Brain microvascular endothelial cell (primary cell): ENCODE results near the gene LAMP2.

ENCODE experiments used
- DNase-seq: peaks from one replicate; pipeline ENCODE4 v3.0.0-alpha.2; 2020
- H3K27ac ChIP-seq: fragments of 250-450 bp; sonication (Bioruptor Pico); 2 replicates; pipeline ENCODE4 v1.5.1; 2020; ENCODE audit warnings: mild to moderate bottlenecking, moderate library complexity
- H3K27me3 ChIP-seq: fragments of 250-450 bp; sonication (Bioruptor Pico); replicated peaks from 2 replicates; pipeline ENCODE4 v1.5.1; 2020; ENCODE audit warnings: mild to moderate bottlenecking
- H3K36me3 ChIP-seq: fragments of 250-450 bp; sonication (Bioruptor Pico); replicated peaks from 2 replicates; pipeline ENCODE4 v1.5.1; 2020; ENCODE audit warnings: mild to moderate bottlenecking
- H3K4me3 ChIP-seq: 2 replicates; pipeline ENCODE4 v1.5.1; 2011; ENCODE audit warnings: low read depth, mild to moderate bottlenecking, control low read depth, low read length, moderate library complexity
- in situ Hi-C: cut with HindIII; loops from 2 replicates; pipeline ENCODE4 v1.10.0; 2017; ENCODE audit warnings: low sequenced_read_pairs, low pct_ligation_motif_present
- TF ChIP-seq, protein P1 (sequence below): IDR thresholded peaks from 2 replicates; pipeline ENCODE4 v1.5.1; 2011; ENCODE audit warnings: low read depth, mild to moderate bottlenecking, moderate library complexity, low read length, control low read depth, inconsistent platforms; ENCODE audit errors: missing control alignments

LAMP2 gene

DNA sequence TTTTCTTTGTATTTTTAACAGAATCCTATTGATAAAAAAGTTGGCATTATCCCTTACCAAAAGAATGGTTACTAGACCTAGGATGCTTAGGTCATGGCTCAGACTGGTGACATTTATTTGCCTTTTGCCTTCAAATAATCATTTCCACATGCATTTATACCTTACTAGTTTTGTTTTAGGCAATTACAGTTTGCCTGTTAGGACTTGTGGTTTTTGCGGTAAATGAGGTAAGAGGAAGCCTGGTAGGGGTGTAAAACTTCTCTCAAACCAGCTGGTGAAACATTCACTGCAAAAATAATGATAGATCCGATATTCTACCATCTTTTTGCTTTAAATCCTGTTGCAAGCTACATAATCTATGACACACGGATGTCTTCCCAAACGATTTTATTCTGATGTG, 12.1 kb downstream of the LAMP2 start:
- TF ChIP-seq, protein P1, sequence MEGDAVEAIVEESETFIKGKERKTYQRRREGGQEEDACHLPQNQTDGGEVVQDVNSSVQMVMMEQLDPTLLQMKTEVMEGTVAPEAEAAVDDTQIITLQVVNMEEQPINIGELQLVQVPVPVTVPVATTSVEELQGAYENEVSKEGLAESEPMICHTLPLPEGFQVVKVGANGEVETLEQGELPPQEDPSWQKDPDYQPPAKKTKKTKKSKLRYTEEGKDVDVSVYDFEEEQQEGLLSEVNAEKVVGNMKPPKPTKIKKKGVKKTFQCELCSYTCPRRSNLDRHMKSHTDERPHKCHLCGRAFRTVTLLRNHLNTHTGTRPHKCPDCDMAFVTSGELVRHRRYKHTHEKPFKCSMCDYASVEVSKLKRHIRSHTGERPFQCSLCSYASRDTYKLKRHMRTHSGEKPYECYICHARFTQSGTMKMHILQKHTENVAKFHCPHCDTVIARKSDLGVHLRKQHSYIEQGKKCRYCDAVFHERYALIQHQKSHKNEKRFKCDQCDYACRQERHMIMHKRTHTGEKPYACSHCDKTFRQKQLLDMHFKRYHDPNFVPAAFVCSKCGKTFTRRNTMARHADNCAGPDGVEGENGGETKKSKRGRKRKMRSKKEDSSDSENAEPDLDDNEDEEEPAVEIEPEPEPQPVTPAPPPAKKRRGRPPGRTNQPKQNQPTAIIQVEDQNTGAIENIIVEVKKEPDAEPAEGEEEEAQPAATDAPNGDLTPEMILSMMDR: no peak
- in situ Hi-C loops: no loop called here
- no peak for DNase-seq
- Histone ChIP-seq H3K4me3 (no peak overlapping the region), H3K27ac (no peak overlapping the region), H3K36me3 (no peaks in the 10 kb centered on the region), H3K27me3 (no peaks in the 10 kb centered on the region)

DNA sequence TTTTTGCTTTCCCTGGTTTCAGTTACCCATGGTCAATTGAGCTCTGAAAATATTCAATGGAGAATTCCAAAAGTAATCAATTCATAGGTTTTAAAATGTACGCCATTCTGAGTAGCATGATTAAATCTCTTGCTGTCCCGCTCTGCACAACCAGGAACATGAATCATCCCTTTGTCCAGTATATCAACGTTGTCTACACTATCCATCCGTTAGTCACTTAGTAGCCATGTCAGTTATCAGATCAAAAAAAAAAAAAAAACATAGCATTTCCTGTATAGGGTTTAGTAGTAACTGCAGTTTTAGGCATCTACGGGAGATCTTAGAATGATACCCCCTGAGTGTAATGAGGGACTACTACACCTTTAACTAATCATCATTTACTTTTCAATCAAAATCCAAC, 15.1 kb downstream of the LAMP2 start:
- no peak overlapping the region for H3K4me3 ChIP-seq
- H3K36me3 ChIP-seq: no peaks in the 10 kb centered on the region
- H3K27ac ChIP-seq: no peak overlapping the region
- in situ Hi-C loops: no loop called here
- no peaks in the 10 kb centered on the region for H3K27me3 ChIP-seq
- DNase-seq: peak; percentile 49
- TF ChIP-seq, protein P1: no peak

DNA sequence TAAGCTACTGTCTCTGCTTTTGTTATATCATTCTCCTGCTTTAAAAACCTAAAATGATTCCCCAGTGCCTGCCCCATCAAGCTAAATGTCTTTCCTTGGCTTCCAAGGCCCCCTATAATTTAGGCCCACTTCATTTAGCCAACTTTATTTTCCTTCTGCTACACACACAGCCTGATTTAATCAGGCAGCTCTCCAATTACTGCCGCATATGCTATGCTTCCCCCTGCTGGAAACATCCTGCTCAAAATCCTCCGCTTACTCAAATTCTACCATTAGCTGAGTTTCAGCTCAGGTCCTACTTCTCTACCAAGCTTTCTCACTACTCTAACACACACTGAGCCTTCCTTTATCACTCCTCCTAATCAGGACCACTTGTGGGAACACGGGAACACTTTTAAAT, 17.0 kb downstream of the LAMP2 start:
- TF ChIP-seq, protein P1: peak; percentile 66
- in situ Hi-C loops: no loop called here
- H3K27ac ChIP-seq: no peak overlapping the region
- DNase-seq: peak; percentile 33
- H3K4me3 ChIP-seq: no peak overlapping the region
- H3K36me3 ChIP-seq: no peaks in the 10 kb centered on the region
- H3K27me3 ChIP-seq: no peaks in the 10 kb centered on the region

DNA sequence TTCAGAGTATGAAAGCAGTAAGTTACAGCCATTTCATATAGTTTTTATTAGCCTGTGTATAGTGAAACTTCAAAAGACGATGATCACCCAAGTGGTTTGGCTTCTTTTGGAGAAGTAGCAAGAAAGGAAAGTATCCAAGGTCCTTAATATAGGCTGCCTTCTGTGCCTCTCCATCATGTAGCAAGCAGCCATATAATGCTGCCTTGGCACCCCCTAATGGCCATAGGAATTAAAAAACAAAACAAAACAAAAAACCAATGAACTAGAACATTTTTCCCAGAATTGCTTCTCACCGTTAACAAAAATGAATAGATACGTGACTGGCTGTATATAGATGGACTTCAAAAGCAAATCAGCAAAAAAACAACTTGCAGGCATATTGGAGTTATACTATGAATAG, 18.9 kb downstream of the LAMP2 start:
- DNase-seq: no peak
- TF ChIP-seq, protein P1: peak; percentile 46
- Histone ChIP-seq H3K4me3 (no peak overlapping the region), H3K27me3 (no peaks in the 10 kb centered on the region), H3K27ac (no peak overlapping the region), H3K36me3 (no peaks in the 10 kb centered on the region)
- in situ Hi-C loops: no loop called here

DNA sequence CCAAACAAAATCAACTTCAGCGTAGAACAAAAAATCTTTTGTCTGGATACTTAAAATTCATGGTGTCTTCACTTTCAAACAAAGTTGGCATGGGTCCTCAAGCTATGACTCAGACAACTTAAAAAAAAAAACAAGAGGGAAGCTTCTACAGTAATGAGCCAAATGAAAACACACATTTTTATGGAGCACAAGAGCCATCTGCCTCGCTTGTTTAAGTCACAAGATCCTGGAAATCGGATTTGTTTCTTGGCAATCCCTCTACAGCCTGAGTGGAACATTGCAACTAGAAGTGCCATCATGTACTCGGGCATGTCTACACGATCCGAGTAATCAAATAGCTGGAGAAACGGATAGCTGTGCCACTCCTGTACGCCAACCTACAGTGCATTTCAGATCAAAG, 22.6 kb downstream of the LAMP2 start:
- H3K27ac ChIP-seq: no peak overlapping the region
- no peaks in the 10 kb centered on the region for H3K27me3 ChIP-seq
- no peak for DNase-seq
- H3K36me3 ChIP-seq: peaks cover 3% of the 10 kb centered on the region
- in situ Hi-C loops: no loop called here
- TF ChIP-seq, protein P1: no peak
- no peak overlapping the region for H3K4me3 ChIP-seq

DNA sequence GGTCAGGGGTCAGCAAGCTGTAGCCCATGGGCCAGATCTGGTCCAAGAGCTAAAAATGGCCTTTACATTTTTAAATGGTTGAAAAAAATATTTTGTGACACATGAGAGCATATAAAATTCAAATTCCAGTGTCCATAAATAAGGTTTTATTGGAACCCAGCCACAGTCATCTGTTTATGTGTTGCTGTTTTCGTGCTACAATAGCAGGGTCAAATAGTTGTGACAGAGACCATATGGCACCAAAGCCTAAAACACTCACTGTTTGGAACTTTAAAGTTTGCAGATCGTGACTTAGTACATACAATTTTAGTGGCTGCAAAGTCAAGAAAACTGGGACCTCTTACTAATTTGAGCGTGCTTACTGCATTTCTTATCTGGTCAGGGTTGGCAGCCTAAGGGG, 29.2 kb downstream of the LAMP2 start:
- TF ChIP-seq, protein P1: no peak
- Histone ChIP-seq H3K27ac (no peak overlapping the region), H3K27me3 (no peaks in the 10 kb centered on the region), H3K36me3 (peaks cover 16% of the 10 kb centered on the region), H3K4me3 (no peak overlapping the region)
- in situ Hi-C loops: no loop called here
- no peak for DNase-seq
